ENCODE results near the gene ESAM. TPM values are rescaled to one million over a fixed set of nuclear protein-coding genes. Genes with fewer than 3 reads are reported as not detected.
A peak's percentile ranks its signal among the peaks of the same experiment; 100 is the strongest.

The ESAM gene
- total RNA-seq, 4 donors from 2014 or later, result 18.6 to 45.9 (median 33.0) TPM

DNA sequence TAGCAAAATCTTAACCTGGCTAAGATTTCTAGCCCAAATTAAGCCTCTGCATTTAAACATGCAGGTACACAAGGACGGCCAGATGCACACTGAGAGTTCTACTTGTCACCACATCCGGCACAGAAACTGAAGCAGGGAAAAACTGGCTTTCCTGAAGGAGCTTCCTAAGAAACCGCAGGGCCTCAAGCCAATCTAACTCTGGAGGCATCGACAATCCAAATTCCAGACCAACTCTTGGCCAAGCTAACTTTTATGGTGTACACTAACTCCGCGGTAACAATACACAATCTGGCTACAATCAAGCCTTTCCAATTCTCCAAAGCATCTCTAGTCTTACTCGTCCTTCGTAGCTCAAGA is 36.9 kb upstream of the ESAM start:
- WGBS, 2 donors, result 3 to 4% methylated on average over 8 of the region's 8 CpGs
- TF ChIP-seq EP300 (IDR thresholded peaks at IDR 0.05), result no peak
- TF ChIP-seq, protein P1, sequence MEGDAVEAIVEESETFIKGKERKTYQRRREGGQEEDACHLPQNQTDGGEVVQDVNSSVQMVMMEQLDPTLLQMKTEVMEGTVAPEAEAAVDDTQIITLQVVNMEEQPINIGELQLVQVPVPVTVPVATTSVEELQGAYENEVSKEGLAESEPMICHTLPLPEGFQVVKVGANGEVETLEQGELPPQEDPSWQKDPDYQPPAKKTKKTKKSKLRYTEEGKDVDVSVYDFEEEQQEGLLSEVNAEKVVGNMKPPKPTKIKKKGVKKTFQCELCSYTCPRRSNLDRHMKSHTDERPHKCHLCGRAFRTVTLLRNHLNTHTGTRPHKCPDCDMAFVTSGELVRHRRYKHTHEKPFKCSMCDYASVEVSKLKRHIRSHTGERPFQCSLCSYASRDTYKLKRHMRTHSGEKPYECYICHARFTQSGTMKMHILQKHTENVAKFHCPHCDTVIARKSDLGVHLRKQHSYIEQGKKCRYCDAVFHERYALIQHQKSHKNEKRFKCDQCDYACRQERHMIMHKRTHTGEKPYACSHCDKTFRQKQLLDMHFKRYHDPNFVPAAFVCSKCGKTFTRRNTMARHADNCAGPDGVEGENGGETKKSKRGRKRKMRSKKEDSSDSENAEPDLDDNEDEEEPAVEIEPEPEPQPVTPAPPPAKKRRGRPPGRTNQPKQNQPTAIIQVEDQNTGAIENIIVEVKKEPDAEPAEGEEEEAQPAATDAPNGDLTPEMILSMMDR (IDR thresholded peaks at IDR 0.05), result no peak
- TF ChIP-seq POLR2A (IDR thresholded peaks at IDR 0.05), result no peak
- Histone ChIP-seq H3K4me3 (peak overlapping the region; percentile 76 to 96 (median 90)), H3K36me3 (no peaks in the 10 kb centered on the region), H3K27ac (peak overlapping the region in 3 of 4 donors; percentile 89 to 98 (median 97)), H3K27me3 (no peaks in the 10 kb centered on the region), H3K4me1 (peaks cover 0 to 53% (median 21%) of the 10 kb centered on the region in 4 donors), H3K9me3 (no peaks in the 10 kb centered on the region)
- no peak for DNase-seq (ENCODE audit: low spot score in 2 of 2)

DNA sequence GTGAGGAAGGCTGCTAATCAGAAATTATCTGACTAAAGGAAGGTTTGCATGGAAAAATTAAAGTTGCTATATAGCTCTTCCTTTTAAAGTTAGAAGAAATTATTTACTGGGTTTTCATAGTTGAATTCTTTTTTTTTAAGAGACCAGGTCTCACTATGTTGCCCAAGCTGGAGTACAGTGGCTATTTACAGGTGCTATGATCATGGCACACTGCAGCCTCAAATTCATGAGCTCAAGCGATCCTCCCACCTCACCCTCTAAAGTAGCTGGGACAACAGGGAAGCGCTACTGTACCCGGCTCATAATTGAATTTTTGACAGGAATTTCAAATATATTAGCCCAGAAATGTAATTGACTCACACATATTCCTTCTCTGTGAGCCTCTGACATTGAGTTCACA is 34.2 kb upstream of the ESAM start:
- no peak overlapping the region for H3K27ac ChIP-seq
- no peaks in the 10 kb centered on the region for H3K9me3 ChIP-seq
- 88 to 89% methylated on average over 3 of the region's 3 CpGs for WGBS, 2 donors
- TF ChIP-seq, protein P1 (IDR thresholded peaks at IDR 0.05), result no peak
- no peak for TF ChIP-seq POLR2A (IDR thresholded peaks at IDR 0.05)
- DNase-seq (ENCODE audit: low spot score in 2 of 2), result no peak
- H3K36me3 ChIP-seq, result no peaks in the 10 kb centered on the region
- H3K4me1 ChIP-seq, result peaks cover 0 to 49% (median 20%) of the 10 kb centered on the region in 4 donors
- no peak overlapping the region for H3K4me3 ChIP-seq
- H3K27me3 ChIP-seq, result no peaks in the 10 kb centered on the region

GRCh38 chr11:124793466-124794278 is 31.6 kb upstream of the ESAM start:
- no peak for DNase-seq (ENCODE audit: low spot score in 2 of 2)
- WGBS, 2 donors, result 94 to 95% methylated on average over 2 of the region's 2 CpGs
- peaks cover 0 to 41% (median 11%) of the 10 kb centered on the region in 4 donors for H3K4me1 ChIP-seq
- no peak overlapping the region for H3K27ac ChIP-seq
- H3K36me3 ChIP-seq, result no peaks in the 10 kb centered on the region
- no peak overlapping the region for H3K4me3 ChIP-seq
- no peaks in the 10 kb centered on the region for H3K9me3 ChIP-seq
- H3K27me3 ChIP-seq, result no peaks in the 10 kb centered on the region
- no peak for TF ChIP-seq EP300 (IDR thresholded peaks at IDR 0.05)
- TF ChIP-seq, protein P1 (IDR thresholded peaks at IDR 0.05), result peak in 4 of 5 experiments; percentile 14 to 51 (median 40)
- TF ChIP-seq POLR2A (IDR thresholded peaks at IDR 0.05), result no peak

DNA sequence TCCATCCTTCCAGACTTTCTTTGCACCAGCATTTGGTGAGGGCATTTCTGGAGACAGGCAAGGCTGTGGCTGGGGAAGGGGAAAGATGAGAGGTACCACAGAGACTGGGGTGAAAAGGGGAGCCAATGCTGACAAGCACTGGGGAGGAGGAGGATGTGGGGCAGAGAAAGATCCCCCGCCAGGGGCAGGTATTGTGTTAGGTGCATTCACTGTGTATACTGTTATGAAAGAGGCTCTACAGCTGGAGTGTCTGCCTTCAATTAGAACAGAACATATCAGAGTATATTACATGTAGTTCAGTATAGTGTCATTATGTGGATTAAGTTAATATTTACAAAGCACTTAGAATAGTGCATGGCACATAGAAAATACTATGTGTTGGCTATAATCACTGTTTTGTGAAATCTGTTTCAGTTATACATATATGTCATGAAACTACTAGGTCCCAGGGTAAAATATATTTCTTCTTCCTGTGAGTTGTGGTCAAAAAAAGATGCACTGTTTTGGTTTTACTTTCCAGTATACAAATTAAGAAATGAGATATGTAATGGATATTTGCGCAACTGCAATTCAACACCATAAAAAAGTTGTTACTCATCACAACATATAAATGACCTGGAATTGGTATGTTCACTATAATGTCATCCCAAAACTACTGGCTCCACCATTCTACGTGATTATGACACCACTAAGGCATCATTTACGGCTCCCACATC is 29.7 kb upstream of the ESAM start:
- no peak for DNase-seq (ENCODE audit: low spot score in 2 of 2)
- Histone ChIP-seq H3K4me1 (peaks cover 0 to 22% (median 0%) of the 10 kb centered on the region in 4 donors), H3K36me3 (no peaks in the 10 kb centered on the region), H3K27me3 (no peaks in the 10 kb centered on the region), H3K27ac (no peak overlapping the region), H3K4me3 (no peak overlapping the region), H3K9me3 (no peaks in the 10 kb centered on the region)
- no peak for TF ChIP-seq POLR2A (IDR thresholded peaks at IDR 0.05)
- TF ChIP-seq EP300 (IDR thresholded peaks at IDR 0.05), result no peak
- TF ChIP-seq, protein P1 (IDR thresholded peaks at IDR 0.05), result no peak
- WGBS, 2 donors, result 84 to 93% methylated on average over 4 of the region's 4 CpGs

GRCh38 chr11:124788521-124788920 is 26.4 kb upstream of the ESAM start:
- no peaks in the 10 kb centered on the region for H3K36me3 ChIP-seq
- no peaks in the 10 kb centered on the region for H3K9me3 ChIP-seq
- H3K27me3 ChIP-seq, result no peaks in the 10 kb centered on the region
- no peak for TF ChIP-seq POLR2A (IDR thresholded peaks at IDR 0.05)
- TF ChIP-seq EP300 (IDR thresholded peaks at IDR 0.05), result no peak
- TF ChIP-seq, protein P1 (IDR thresholded peaks at IDR 0.05), result no peak
- H3K4me1 ChIP-seq, result peaks cover 0 to 8% (median 0%) of the 10 kb centered on the region in 4 donors
- no peak overlapping the region for H3K4me3 ChIP-seq
- no peak for DNase-seq (ENCODE audit: low spot score in 2 of 2)
- H3K27ac ChIP-seq, result no peak overlapping the region

All from tibial nerve (tissue), 4 donors.